K562 (cell line): ENCODE data around the gene GRSF1. TPM values are rescaled to one million over a fixed set of nuclear protein-coding genes. Genes with fewer than 3 reads are reported as not detected.
"Not testable (repeated sequence)": the region's sequence is repeated elsewhere in the genome, so short reads cannot be mapped to it uniquely, and the experiment has no call there.

Experiments used
- ATAC-seq: fragments of 200-7000 bp; cut with Tn5 transposase; 3 replicates; pipeline ENCODE4 v1.9.1; 2020; ENCODE audit warnings: moderate library complexity
- BruUV-seq: library from RNA; stranded (reverse); fragments of 400-500 nt; replicated peaks from 2 replicates; lab custom pipeline; 2021; lab: Mats Ljungman, UMichigan
- CTCF ChIA-PET: fragments of 300-600 bp; formaldehyde crosslinking; extraction: SDS; loops from one replicate; lab custom pipeline; 2021; ENCODE audit warnings: low intra/inter-chr PET ratio; lab: Yijun Ruan, JAX
- POLR2A ChIA-PET: fragments of 300-600, 350-650 bp; sonication (Branson Sonifier 250); formaldehyde crosslinking; extraction: SDS; loops from one replicate; lab custom pipeline; 2021; ENCODE audit warnings: antibody characterized with exemption, inconsistent platforms; lab: Yijun Ruan, JAX
- DNase-seq, 4 experiments: peaks; one replicate each; pipeline versions ENCODE4 v3.0.0 to v3.0.0-alpha.2; 2011 to 2018; ENCODE audit warnings: low spot score in 3 of 4, mixed read lengths in 3 of 4; ENCODE audit errors: extremely low read depth in 1 of 4
- FAIRE-seq: peaks from 2 replicates; lab custom pipeline; 2011; peaks lifted over from hg19 to GRCh38; lab: Jason Lieb, UNC
- H2AFZ ChIP-seq: 2 replicates; pipeline ENCODE4 v1.6.0; 2011; ENCODE audit warnings: low read depth, low read length, control low read depth, inconsistent platforms
- H3K27ac ChIP-seq: fragments of 200-600 bp; 3 replicates; pipeline ENCODE4 v1.8.0; 2011; ENCODE audit warnings: low read depth, mild to moderate bottlenecking, control low read depth, inconsistent platforms, low read length, moderate library complexity, mixed read lengths; ENCODE audit errors: extremely low read depth
- H3K27me3 ChIP-seq, 2 experiments: fragments of 300-600 bp in 1 of 2; 2 replicates in 1 of 2; 3 replicates in 1 of 2; pipeline versions ENCODE4 v1.6.0 to v1.8.0; 2011; ENCODE audit warnings: inconsistent platforms in 2 of 2, low read length in 2 of 2, mild to moderate bottlenecking in 1 of 2, mixed read lengths in 1 of 2, moderate library complexity in 1 of 2; ENCODE audit not compliant: control insufficient read depth in 2 of 2, insufficient read depth in 2 of 2
- H3K36me3 ChIP-seq: fragments of 300-600 bp; 3 replicates; pipeline ENCODE4 v1.8.0; 2011; ENCODE audit warnings: mild to moderate bottlenecking, low read length, inconsistent platforms; ENCODE audit not compliant: control insufficient read depth, insufficient read depth
- H3K4me1 ChIP-seq, 2 experiments: fragments of 200-600 bp in 1 of 2; replicated peaks in 1 of 2; 2 replicates in 1 of 2; 3 replicates in 1 of 2; pipeline versions ENCODE4 v1.5.1 to v1.8.0; 2011; ENCODE audit warnings: inconsistent platforms in 2 of 2, low read length in 2 of 2, mild to moderate bottlenecking in 1 of 2, mixed read lengths in 1 of 2, moderate library complexity in 1 of 2; ENCODE audit not compliant: control insufficient read depth in 2 of 2, insufficient read depth in 2 of 2
- H3K4me2 ChIP-seq: 2 replicates; pipeline ENCODE4 v1.6.1; 2011; ENCODE audit warnings: low read length, control low read depth, inconsistent platforms, mixed read lengths; ENCODE audit not compliant: insufficient read depth
- H3K4me3 ChIP-seq: fragments of 200-600 bp; sonication (generic), shearing (Covaris generic); 2 replicates; pipeline ENCODE4 v1.5.1; 2016; ENCODE audit warnings: control low read depth, inconsistent platforms
- H3K79me2 ChIP-seq: fragments of 200-600 bp; 3 replicates; pipeline ENCODE4 v1.8.0; 2011; ENCODE audit warnings: low read length, inconsistent platforms; ENCODE audit not compliant: control insufficient read depth, insufficient read depth
- H3K9ac ChIP-seq, 2 experiments: 2 replicates each; pipeline versions ENCODE4 v1.6.0 to v1.6.1; 2011; ENCODE audit warnings: low read depth in 2 of 2, low read length in 2 of 2, control low read depth in 1 of 2, inconsistent platforms in 1 of 2, mild to moderate bottlenecking in 1 of 2, mixed read lengths in 1 of 2; ENCODE audit not compliant: insufficient read depth in 1 of 2
- H3K9me1 ChIP-seq: one replicate; pipeline ENCODE4 v1.6.0; 2011; ENCODE audit warnings: inconsistent platforms, mild to moderate bottlenecking, low read length, moderate library complexity; ENCODE audit not compliant: control insufficient read depth, insufficient read depth
- H3K9me3 ChIP-seq: replicated peaks from 2 replicates; pipeline ENCODE4 v1.5.1; 2011; ENCODE audit warnings: low read depth, low read length, inconsistent platforms; ENCODE audit not compliant: control insufficient read depth, insufficient read depth
- H4K20me1 ChIP-seq: replicated peaks from 2 replicates; pipeline ENCODE4 v1.6.1; 2011; ENCODE audit warnings: low read length, inconsistent platforms, mixed read lengths; ENCODE audit not compliant: control insufficient read depth, insufficient read depth
- CBFA2T2 ChIP-seq: fragments of 450-650 bp; conservative IDR thresholded peaks from 2 replicates; pipeline ENCODE4 v1.6.1; 2017; ENCODE audit warnings: mild to moderate bottlenecking
- CBX1 ChIP-seq: sonication (generic); IDR thresholded peaks from 2 replicates; pipeline ENCODE4 v1.6.1; 2016; ENCODE audit warnings: antibody characterized with exemption, low read depth, mild to moderate bottlenecking
- HDAC6 ChIP-seq: IDR thresholded peaks from 2 replicates; pipeline ENCODE4 v1.6.1; 2012; ENCODE audit warnings: low read depth, mild to moderate bottlenecking, control low read depth, inconsistent platforms, low read length, moderate library complexity
- IFI16 ChIP-seq: fragments of 250-450 bp; sonication (Bioruptor Pico); IDR thresholded peaks from 2 replicates; pipeline ENCODE4 v2.1.2; 2022; ENCODE audit warnings: mild to moderate bottlenecking, inconsistent platforms
- LARP7 ChIP-seq: fragments of 450-650 bp; IDR thresholded peaks from 2 replicates; pipeline ENCODE4 v1.6.1; 2016
- MAX ChIP-seq: sonication (generic); formaldehyde crosslinking; IDR thresholded peaks from 2 replicates; pipeline ENCODE4 v1.9.0; 2022; ENCODE audit warnings: mild to moderate bottlenecking, missing genetic modification reagents
- SIN3B ChIP-seq: fragments of 450-650 bp; IDR thresholded peaks from 2 replicates; pipeline ENCODE4 v1.6.1; 2017; ENCODE audit warnings: low read depth, mild to moderate bottlenecking, moderate library complexity
- SRSF9 ChIP-seq: fragments of 200-400 bp; formaldehyde crosslinking; IDR thresholded peaks from 2 replicates; pipeline ENCODE4 v1.6.1; 2017; ENCODE audit warnings: low read depth, low read length, borderline replicate concordance
- ZC3H8 ChIP-seq: fragments of 450-650 bp; IDR thresholded peaks from 2 replicates; pipeline ENCODE4 v1.6.1; 2017
- ZFP1 ChIP-seq: fragments of 450-650 bp; formaldehyde crosslinking; IDR thresholded peaks from 2 replicates; pipeline ENCODE4 v1.4.0; 2020; ENCODE audit warnings: mild to moderate bottlenecking, mixed read lengths
- ZHX1 ChIP-seq: fragments of 150-350 bp; conservative IDR thresholded peaks from 2 replicates; pipeline ENCODE4 v1.6.1; 2014; ENCODE audit warnings: low read length
- ZNF133 ChIP-seq: fragments of 250-450 bp; sonication (Bioruptor Pico); IDR thresholded peaks from 2 replicates; pipeline ENCODE4 v1.4.0; 2020; ENCODE audit warnings: mild to moderate bottlenecking
- WGBS: fragments of 100-300 bp; shearing (Covaris generic); methylation state at CpG from one replicate; pipeline ENCODE4 v1.1.6; 2016; ENCODE audit warnings: low coverage, mixed read lengths; ENCODE audit not compliant: insufficient coverage; ENCODE audit errors: missing lambda C conversion rate; 5-methylcytosine and 5-hydroxymethylcytosine counted together
- in situ Hi-C: fragments of 300-500 bp; cut with MboI; formaldehyde crosslinking; loops from 4 replicates; pipeline ENCODE4 v1.15.0; 2018; ENCODE audit warnings: inconsistent platforms, mixed read lengths
- intact Hi-C: fragments of 100-400 bp; cut with micrococcal nuclease; formaldehyde crosslinking; loops from 2 replicates; pipeline ENCODE4 v1.14.2; 2022
- polyA plus RNA-seq, 8 experiments: library from polyadenylated mRNA; depleted of rRNA in 4 of 8; stranded (reverse) in 5 of 8; unstranded in 3 of 8; fragments of >200 nt; fragmentation: Nextera tagmentation in 2 of 8; fragmentation: Illumina TruSeq in 1 of 8; extraction: Ambion mirVana in 2 of 8; extraction: Trizol in 1 of 8; gene quantifications; 2 replicates each; pipeline versions ENCODE4 v1.2.1 to v1.2.3, GENCODE V29; 2011 to 2014; ENCODE audit warnings: inconsistent platforms in 1 of 8, missing spikeins in 1 of 8
- total RNA-seq, 7 experiments: library from RNA; depleted of rRNA in 6 of 7; stranded (reverse); fragments of >200 nt in 6 of 7; fragmentation: Illumina TruSeq in 2 of 7; extraction: Trizol in 2 of 7; gene quantifications; 2 replicates each; pipeline versions ENCODE4 v1.2.1 to v1.2.3, GENCODE V29; 2011 to 2021; ENCODE audit warnings: low replicate concordance in 1 of 7

The GRSF1 gene
- total and polyA plus RNA-seq, 9 of the 15 experiments (the other 6 are each of a cell fraction or from before 2014, with no cell fraction given), result 33.0 to 105 (median 76.0) TPM

DNA sequence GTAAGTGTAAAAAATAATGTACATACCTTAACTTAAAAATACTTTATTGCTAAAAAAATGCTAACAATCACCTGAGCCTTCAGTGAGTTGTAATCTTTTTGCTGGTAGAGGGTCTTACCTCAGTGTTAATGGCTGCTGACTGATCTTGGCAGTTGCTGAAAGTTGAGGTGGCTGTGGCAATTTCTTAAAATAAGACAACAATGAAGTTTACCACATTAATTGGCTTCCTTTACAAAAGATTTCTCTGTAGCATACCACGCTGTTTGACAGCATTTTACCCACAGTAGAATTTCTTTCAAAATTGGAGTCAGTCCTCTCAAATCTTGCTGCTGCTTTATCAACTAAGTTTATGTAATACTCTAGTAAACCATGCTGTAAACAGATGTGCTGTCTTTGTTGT lies 70.3 kb downstream of the GRSF1 start:
- H3K79me2 ChIP-seq, CTCF ChIA-PET: not testable (repeated sequence)
- 35% methylated on average over 1 of the region's 1 CpG for WGBS

DNA sequence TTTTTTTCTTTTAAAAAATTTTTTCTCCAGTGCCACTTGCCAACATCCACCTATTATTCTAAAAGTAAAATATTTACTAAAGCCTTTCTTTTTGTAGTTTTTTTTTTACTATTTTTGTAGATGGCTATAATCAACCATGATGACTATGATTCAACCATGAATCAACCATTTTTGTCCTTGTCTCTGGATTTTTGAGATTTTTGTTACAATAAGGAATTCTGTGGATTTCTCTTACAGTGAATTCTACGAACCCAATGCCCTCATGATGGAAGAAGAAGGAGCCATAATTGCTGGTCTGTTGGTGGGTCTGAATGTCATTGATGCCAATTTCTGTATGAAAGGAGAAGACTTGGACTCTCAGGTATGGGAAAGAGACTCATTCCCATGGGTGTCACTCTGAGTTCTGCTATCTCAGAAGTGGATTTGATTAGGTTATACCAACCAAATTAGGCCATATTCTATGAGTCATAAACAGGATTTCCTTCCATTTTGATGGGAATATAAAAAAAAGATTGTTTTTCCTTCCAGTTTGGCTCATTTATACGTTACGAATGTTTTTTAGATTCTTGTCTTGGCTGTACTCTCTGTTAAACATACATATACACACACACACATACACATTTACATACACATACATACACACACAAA lies 71.3 kb downstream of the GRSF1 start:
- Histone ChIP-seq H3K9ac (no peak overlapping the region), H3K4me2 (no peak overlapping the region), H3K9me1 (no peaks in the 10 kb centered on the region), H3K36me3 (peaks cover 26% of the 10 kb centered on the region; the same call in 2 of the 3 replicates), H4K20me1 (no peaks in the 10 kb centered on the region), H3K4me1 (no peaks in the 10 kb centered on the region), H2AFZ (no peak overlapping the region), H3K4me3 (no peak overlapping the region), H3K79me2 (no peaks in the 10 kb centered on the region), H3K27ac (no peak overlapping the region), H3K27me3 (no peaks in the 10 kb centered on the region), H3K9me3 (no peaks in the 10 kb centered on the region)
- 93% methylated on average over 3 of the region's 3 CpGs for WGBS
- ChIA-PET POLR2A (interaction anchor here (0.6 kb wide), 1 partner anchor 11 kb away, joined by 4 read pairs; no protein-coding TSS in a partner anchor), CTCF (no interaction called here)
- DNase-seq (no peak), FAIRE-seq (no peak), ATAC-seq (no peak)
- intact Hi-C loops (no loop called here), in situ Hi-C loops (no loop called here)
- no TSS peak for BruUV-seq
- TF ChIP-seq SRSF9, result no peak
- TF ChIP-seq ZHX1, result no peak
- TF ChIP-seq CBX1, result no peak
- no peak for TF ChIP-seq HDAC6
- TF ChIP-seq ZNF133 (CRISPR knock-in tag), result no peak
- TF ChIP-seq ZFP1 (CRISPR knock-in tag), result no peak
- no peak for TF ChIP-seq MAX
- no peak for TF ChIP-seq LARP7
- TF ChIP-seq IFI16 (CRISPR knock-in tag), result no peak
- TF ChIP-seq ZC3H8, result no peak
- TF ChIP-seq CBFA2T2, result no peak
- no peak for TF ChIP-seq SIN3B

More for the DNA sequence above, 70.3 kb downstream of the GRSF1 start:
- FAIRE-seq, H3K27ac ChIP-seq, ATAC-seq, in situ Hi-C loops, H3K4me1 ChIP-seq, H2AFZ ChIP-seq, H4K20me1 ChIP-seq, H3K9me1 ChIP-seq, BruUV-seq, H3K4me2 ChIP-seq, H3K4me3 ChIP-seq, DNase-seq, POLR2A ChIA-PET, H3K9me3 ChIP-seq, H3K9ac ChIP-seq, H3K27me3 ChIP-seq, intact Hi-C loops: not testable (repeated sequence)
- peaks cover 22% of the 10 kb centered on the region; the same call in 2 of the 3 replicates for H3K36me3 ChIP-seq
